Measurements from ENCODE around the gene MYOZ1.
"Not testable (repeated sequence)": the region's sequence is repeated elsewhere in the genome, so short reads cannot be mapped to it uniquely, and the experiment has no call there.

The MYOZ1 gene

GRCh38 chr10:73647211-73647874 is 6.1 kb upstream of the MYOZ1 start:
- no peak for DNase-seq

- no peak for DNase-seq
Measured at GRCh38 chr10:73646598-73647041, 5.3 kb upstream of the MYOZ1 start.

- no peak for DNase-seq
Measured at GRCh38 chr10:73645251-73645650, 4.0 kb upstream of the MYOZ1 start.

- no peak for DNase-seq
Measured at GRCh38 chr10:73644767-73645166, 3.5 kb upstream of the MYOZ1 start.

GRCh38 chr10:73644015-73644743 is 2.9 kb upstream of the MYOZ1 start:
- peak; percentile 69 for DNase-seq

GRCh38 chr10:73643362-73643761 is 2.1 kb upstream of the MYOZ1 start:
- no peak for DNase-seq

- DNase-seq = no peak
Measured at GRCh38 chr10:73639286-73639685, 2.0 kb downstream of the MYOZ1 start.

GRCh38 chr10:73635781-73636180 is 5.5 kb downstream of the MYOZ1 start:
- no peak for DNase-seq

GRCh38 chr10:73634421-73634820 is 6.9 kb downstream of the MYOZ1 start:
- DNase-seq = no peak

GRCh38 chr10:73629165-73629564 is 12.1 kb downstream of the MYOZ1 start:
- DNase-seq = no peak

- DNase-seq = no peak
Measured at GRCh38 chr10:73628405-73628804, 12.9 kb downstream of the MYOZ1 start.

GRCh38 chr10:73627300-73627699 is 14.0 kb downstream of the MYOZ1 start:
- DNase-seq = no peak

GRCh38 chr10:73625884-73626752 is 15.2 kb downstream of the MYOZ1 start:
- DNase-seq = peak; percentile 97

GRCh38 chr10:73625004-73625883 is 16.0 kb downstream of the MYOZ1 start:
- peak; percentile 23 for DNase-seq

- DNase-seq = no peak
Measured at GRCh38 chr10:73623056-73623455, 18.2 kb downstream of the MYOZ1 start.

- DNase-seq = not testable (repeated sequence)
Measured at GRCh38 chr10:73620974-73621373, 20.3 kb downstream of the MYOZ1 start.

- DNase-seq = not testable (repeated sequence)
Measured at GRCh38 chr10:73617143-73617542, 24.1 kb downstream of the MYOZ1 start.

- DNase-seq = no peak
Measured at GRCh38 chr10:73614720-73615119, 26.6 kb downstream of the MYOZ1 start.

GRCh38 chr10:73609116-73609515 is 32.2 kb downstream of the MYOZ1 start:
- DNase-seq = no peak

GRCh38 chr10:73601486-73601921 is 39.8 kb downstream of the MYOZ1 start:
- no peak for DNase-seq

GRCh38 chr10:73597346-73597745 is 43.9 kb downstream of the MYOZ1 start:
- no peak for DNase-seq

- no peak for DNase-seq
Measured at GRCh38 chr10:73593812-73594211, 47.5 kb downstream of the MYOZ1 start.

All from CD4-positive, alpha-beta T cell treated with Interleukin-21 for 1 hour (primary cell).